NCI-H226 (cell line): Measurements from ENCODE around the gene AREG.
A peak's percentile ranks its signal among the peaks of the same experiment; 100 is the strongest.
"Not testable (repeated sequence)": the region's sequence is repeated elsewhere in the genome, so short reads cannot be mapped to it uniquely, and the experiment has no call there.

Source experiments
- DNase-seq: peaks from one replicate; pipeline ENCODE4 v3.0.0-alpha.2; 2015

Gene AREG

GRCh38 chr4:74444891-74445642 lies at the start of gene AREG:
Gene AREG, plus strand, starts transcription at chr4:74445136. Its CDS starts 210 bp downstream, at chr4:74445346.
- peak; percentile 20 for DNase-seq

- DNase-seq = no peak
These were observed 49.3 kb upstream of the AREG start for GRCh38 chr4:74395633-74396032.

DNA sequence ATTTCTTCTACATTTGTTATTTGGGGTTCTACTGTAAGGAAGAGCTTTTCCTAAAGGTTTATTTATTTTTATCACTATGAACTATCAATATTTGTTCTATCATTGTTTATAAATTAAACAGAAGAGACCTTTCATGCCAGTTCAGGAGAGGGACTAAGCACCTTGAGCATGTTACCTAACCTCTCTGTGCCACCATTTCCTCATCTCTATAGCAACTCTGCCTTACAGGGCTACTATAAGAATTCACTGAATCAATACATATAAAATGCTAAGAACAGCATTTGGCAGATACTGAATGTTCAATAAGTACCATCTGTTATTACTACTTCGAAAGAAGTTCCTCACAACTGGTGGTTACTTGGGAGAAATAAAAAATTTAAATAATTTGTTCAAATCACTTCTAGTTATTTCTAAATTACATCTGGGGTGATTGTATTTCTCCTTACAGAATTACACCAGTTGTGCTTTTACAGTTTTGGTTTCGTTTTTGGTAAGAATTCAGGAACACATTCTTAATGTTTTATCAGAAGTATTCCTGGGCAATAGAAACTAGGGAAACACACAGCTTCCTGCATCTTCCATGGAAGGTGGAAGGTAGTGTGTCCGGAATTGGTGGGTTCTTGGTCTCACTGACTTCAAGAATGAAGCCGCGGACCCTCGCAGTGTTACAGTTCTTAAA lies 47.0 kb upstream of the AREG start:
- no peak for DNase-seq

DNA sequence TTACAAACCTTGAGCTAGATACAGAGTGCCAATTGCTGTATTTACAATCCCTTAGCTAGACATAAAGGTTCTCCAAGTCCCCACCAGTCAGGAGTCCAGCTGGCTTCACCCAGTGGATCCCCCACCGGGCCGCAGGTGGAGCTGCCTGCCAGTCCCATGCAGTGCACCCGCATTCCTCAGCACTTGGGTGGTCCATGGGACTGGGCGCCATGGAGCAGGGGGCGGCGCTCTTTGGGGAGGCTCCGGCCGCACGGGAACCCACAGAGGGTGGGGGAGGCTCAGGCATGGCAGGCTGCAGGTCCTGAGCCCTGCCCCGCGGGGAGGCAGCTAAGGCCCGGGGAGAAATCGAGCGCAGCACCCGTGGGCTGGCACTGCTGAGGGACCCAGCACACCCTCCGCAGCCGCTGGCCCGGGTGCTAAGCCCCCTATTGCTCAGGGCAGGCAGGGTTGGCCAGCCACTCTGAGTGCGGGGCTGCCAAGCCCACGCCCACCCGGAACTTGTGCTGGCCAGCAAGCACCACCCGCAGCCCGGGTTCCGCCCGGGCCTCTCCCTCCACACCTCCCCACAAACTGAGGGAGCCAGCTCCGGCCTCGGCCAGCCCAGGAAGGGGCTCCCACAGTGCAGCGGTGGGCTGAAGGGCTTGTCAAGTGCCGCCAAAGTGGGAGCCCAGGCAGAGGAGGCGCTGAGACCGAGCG lies 45.9 kb upstream of the AREG start:
- DNase-seq = not testable (repeated sequence)

- DNase-seq = no peak
These were observed 44.5 kb upstream of the AREG start for GRCh38 chr4:74400395-74400794.

- DNase-seq = no peak
These were observed 42.1 kb upstream of the AREG start for GRCh38 chr4:74402692-74403456.

DNA sequence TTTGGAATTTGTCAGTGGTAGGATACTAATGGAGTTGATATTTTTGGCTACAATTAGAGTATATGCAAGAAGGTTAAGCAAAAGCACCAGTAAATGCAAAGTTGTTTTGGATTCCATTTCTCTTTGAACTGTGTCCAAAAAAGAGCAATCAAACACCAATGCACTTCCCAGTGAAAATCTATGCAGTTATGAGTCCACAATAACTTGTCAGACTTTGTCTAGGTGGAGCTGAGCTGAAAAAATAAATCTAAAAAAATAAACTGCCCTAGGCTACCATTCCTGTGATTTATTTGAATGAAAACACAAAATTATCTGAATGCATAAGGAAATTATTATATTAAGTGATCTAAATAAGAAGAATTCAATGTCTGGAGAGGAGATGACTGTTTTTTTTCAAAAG lies 37.0 kb upstream of the AREG start:
- DNase-seq = no peak

DNA sequence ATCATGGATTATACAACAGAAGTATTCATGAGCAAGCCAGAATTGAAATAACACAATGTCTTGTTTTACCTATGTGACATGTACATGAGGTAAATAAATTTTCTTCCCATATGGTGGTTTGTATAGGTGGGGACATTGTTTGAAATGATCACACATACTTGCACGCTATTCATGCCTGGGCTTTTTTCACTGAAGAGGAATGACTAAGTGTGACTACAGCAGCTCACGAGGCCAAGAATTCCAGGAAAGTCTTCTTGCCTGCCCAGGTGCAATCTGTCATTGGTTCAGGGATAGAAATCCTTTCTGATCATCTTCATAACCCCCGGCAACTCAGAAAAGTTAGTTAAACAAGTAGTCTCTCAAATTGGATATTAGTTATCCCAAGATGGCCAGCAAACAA lies 36.3 kb upstream of the AREG start:
- peak; percentile 20 for DNase-seq

- peak; percentile 33 for DNase-seq
These were observed 34.7 kb upstream of the AREG start for GRCh38 chr4:74410272-74410671.

DNA sequence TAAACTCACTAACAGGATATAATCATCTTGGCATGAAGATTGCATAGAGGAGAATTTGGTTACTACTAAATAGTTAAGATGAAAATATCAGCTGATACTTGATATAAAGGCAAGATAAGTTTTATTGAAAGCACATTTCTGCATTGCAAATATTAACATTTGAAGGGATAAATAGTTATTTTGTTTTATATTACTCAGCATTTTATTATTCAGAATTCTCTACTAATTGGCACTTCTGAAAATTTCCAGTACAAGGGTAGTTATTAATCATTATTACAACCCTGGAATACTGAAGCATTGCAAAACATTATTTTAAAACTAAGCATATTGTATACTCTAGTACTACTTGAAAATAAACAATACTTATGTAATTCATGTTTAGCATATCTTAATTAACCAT lies 32.7 kb upstream of the AREG start:
- DNase-seq = no peak

- no peak for DNase-seq
These were observed 31.7 kb upstream of the AREG start for GRCh38 chr4:74413265-74413664.

DNA sequence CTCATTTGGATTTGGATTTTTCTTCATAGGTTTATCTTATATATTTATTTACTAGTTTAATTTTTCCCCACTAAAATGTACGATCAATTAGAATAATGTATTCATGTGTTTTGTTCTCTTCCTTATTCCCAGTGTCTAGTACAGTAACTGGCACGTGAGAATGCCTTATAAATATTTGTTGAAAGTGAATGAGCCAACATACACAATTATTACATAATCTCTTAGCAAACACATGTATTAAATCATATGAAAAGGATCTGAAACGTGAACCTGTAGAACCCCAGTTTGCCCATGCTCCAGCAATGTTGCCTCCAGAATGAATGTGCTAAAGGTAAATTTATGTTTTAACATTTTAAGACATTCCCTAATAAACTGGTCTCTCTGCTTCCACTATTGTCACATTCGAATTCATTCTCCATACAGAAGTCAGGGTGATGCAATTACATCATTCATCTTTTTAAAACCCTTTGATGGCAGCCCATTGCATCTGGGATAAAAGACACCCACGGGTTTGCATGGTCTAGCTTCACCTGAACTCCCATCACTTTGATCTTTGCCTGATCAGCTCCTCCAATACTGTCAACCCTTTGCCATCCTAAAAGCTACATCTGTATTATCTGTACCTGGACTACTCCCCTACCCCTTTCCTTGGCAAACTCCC lies 30.7 kb upstream of the AREG start:
- DNase-seq = no peak

DNA sequence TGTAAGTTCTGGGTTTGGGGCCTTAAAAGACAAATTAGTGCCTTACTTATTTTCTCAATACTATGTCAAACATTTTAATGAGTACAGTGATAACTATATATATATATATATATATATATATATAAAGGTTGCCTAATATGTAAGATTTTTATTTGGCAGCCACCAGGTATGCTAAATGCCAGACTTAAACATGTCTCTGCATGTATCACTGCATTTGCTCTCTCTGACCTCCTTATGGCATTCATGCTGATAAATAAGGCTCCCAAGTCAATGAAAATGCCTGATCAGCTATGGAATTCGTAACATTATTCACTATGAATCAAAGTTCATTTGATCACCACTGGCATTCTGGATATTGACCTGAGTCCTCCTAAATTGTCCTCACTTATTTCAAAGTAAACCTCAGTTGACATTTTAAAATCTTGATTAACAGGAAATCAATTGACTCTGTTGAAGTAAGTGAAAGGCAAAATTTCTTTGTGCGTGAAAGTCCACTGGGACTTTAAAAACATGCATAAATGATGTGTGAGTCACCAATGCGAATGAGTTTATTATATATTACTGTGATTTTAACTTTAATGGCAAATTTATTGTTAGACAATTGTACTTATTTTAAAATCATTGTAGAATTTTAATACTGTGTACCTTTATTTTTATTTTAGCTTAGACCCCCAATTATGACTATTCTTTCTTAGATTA lies 29.2 kb upstream of the AREG start:
- no peak for DNase-seq

- peak; percentile 83 for DNase-seq
These were observed 26.8 kb upstream of the AREG start for GRCh38 chr4:74418063-74418670.

GRCh38 chr4:74420863-74421262 lies 24.1 kb upstream of the AREG start:
- no peak for DNase-seq

DNA sequence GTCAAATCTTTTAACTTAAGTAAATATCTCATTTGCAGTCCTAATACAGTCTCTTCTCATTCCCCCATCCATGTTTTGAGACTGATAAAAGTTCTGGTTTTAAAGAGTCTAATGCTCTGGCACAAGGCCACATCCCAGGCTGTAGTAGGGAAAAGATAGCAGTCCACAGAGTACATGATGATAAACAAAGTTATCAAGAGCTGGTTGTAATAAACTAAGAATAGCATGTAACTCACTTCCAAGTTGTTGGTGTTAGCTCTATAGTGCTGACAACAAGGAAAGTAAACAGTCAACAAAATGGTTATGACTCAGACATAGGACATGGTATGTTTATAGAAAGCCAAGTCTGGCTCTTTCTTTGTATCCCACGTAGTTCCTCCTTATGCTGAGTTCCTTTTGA lies 21.8 kb upstream of the AREG start:
- DNase-seq = peak; percentile 70

DNA sequence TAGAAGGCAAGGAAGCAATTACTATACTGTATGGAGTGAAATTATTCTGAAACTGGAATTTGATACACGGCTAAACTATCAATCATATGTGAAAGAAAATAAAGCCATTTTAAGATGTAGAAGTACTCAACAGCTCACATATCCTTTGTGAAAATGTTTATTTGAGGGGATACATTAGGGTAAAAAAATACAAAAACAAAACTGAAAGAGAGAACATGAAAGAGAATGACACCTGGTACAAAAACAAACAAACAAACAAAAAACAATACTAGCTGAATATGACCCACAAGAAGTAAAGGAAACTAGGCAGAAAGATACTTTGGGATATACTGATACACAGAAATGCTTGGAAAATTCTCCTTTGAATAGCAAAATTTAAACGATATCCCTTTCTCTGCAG lies 20.8 kb upstream of the AREG start:
- no peak for DNase-seq

DNA sequence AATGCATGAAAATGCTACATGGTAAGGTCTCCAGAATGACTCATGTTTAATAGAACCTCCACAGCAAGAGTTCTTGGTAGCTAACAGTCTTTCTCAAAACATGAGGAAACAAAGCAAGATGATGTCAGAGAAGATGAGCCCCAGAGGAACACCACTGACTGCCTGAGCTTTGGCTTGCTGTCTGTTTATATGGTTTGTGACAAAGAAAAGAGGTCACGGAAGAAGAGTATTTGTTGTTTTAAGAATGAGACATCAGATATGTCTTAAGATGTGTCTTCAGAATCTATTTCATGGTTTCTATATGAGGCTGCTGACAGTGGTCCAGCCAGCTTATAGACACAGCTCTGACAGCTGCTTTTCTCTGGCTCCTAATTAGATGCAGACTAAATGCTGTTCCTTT lies 18.8 kb upstream of the AREG start:
- DNase-seq = peak; percentile 9

- DNase-seq = peak; percentile 21
These were observed 16.7 kb upstream of the AREG start for GRCh38 chr4:74428276-74428675.

DNA sequence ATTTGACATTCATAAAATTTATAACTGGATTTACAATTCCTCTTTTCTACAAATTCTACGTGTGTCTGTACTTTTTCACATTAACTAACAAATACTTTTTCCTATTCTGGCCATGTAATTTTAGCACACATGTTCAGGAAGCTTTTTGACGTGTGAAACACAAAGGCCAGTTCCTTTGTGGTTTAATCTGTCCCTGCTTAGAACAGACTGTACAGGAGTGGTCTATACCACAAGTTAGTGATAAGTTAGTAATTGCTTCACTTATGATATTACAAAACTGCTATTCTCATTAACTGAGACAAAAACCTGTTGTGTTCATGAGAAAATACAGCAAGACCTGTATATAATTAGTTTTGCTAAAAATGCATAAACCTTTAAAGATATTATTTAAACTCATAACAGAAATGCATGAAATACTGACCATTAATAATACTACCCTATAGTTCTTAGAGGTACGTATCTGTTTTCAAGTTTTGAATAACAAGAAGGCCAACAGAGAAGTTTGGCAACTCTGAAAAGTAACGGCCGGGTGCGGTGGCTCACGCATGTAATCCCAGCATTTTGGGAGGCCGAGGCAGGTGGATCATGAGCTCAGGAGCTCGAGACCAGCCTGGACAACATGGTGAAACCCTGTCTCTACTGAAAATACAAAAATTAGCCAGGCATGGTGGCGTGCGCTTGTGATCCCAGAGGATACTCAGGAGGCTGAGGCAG lies 13.7 kb upstream of the AREG start:
- DNase-seq = no peak

- peak; percentile 64 for DNase-seq
These were observed 11.9 kb upstream of the AREG start for GRCh38 chr4:74433043-74433442.
